GM18507 (cell line): ENCODE data around the gene YTHDC2.

ENCODE experiments used
- DNase-seq: peaks from one replicate; pipeline ENCODE4 v3.0.0; 2011; ENCODE audit warnings: low read depth; ENCODE audit not compliant: insufficient read length; ENCODE audit errors: extremely low spot score
- FAIRE-seq: peaks from 2 replicates; lab custom pipeline; 2011; peaks lifted over from hg19 to GRCh38; lab: Jason Lieb, UNC

Gene YTHDC2

GRCh38 chr5:113514289-113514635 is 768 bp downstream of the YTHDC2 start:
- DNase-seq (no peak), FAIRE-seq (no peak)

- no peak for FAIRE-seq
- no peak for DNase-seq
Observed at GRCh38 chr5:113518884-113519283, 5.4 kb downstream of the YTHDC2 start.

GRCh38 chr5:113519412-113519811 is 5.9 kb downstream of the YTHDC2 start:
- no peak for FAIRE-seq

GRCh38 chr5:113520429-113520828 is 6.9 kb downstream of the YTHDC2 start:
- FAIRE-seq (peak; percentile 75), DNase-seq (no peak)

More at GRCh38 chr5:113519412-113519811, 5.9 kb downstream of the YTHDC2 start:
- no peak for DNase-seq

- FAIRE-seq (no peak), DNase-seq (no peak)
Observed at GRCh38 chr5:113520899-113521298, 7.4 kb downstream of the YTHDC2 start.

GRCh38 chr5:113523168-113523567 is 9.7 kb downstream of the YTHDC2 start:
- DNase-seq (no peak), FAIRE-seq (peak; percentile 50)

- DNase-seq, result no peak
- FAIRE-seq, result peak; percentile 65
Observed at GRCh38 chr5:113524927-113525326, 11.4 kb downstream of the YTHDC2 start.

- no peak for FAIRE-seq
Observed at GRCh38 chr5:113526421-113526820, 12.9 kb downstream of the YTHDC2 start.

GRCh38 chr5:113527746-113528145 is 14.3 kb downstream of the YTHDC2 start:
- FAIRE-seq, result no peak
- DNase-seq, result no peak

More at GRCh38 chr5:113526421-113526820, 12.9 kb downstream of the YTHDC2 start:
- no peak for DNase-seq

GRCh38 chr5:113531481-113532159 is 18.1 kb downstream of the YTHDC2 start:
- DNase-seq, result no peak
- peak; percentile 35 for FAIRE-seq

- no peak for FAIRE-seq
Observed at GRCh38 chr5:113538313-113538712, 24.8 kb downstream of the YTHDC2 start.

GRCh38 chr5:113546703-113547183 is 33.2 kb downstream of the YTHDC2 start:
- DNase-seq, result no peak
- peak; percentile 49 for FAIRE-seq

More at GRCh38 chr5:113538313-113538712, 24.8 kb downstream of the YTHDC2 start:
- no peak for DNase-seq

GRCh38 chr5:113548396-113548795 is 34.9 kb downstream of the YTHDC2 start:
- FAIRE-seq (peak; percentile 12), DNase-seq (no peak)

- DNase-seq (no peak), FAIRE-seq (no peak)
Observed at GRCh38 chr5:113552137-113552536, 38.6 kb downstream of the YTHDC2 start.

- FAIRE-seq (no peak), DNase-seq (no peak)
Observed at GRCh38 chr5:113552620-113553019, 39.1 kb downstream of the YTHDC2 start.

GRCh38 chr5:113562828-113563400 is 49.4 kb downstream of the YTHDC2 start:
- no peak for FAIRE-seq
- DNase-seq, result no peak

- FAIRE-seq (no peak), DNase-seq (no peak)
Observed at GRCh38 chr5:113569396-113569795, 55.9 kb downstream of the YTHDC2 start.

- DNase-seq (no peak), FAIRE-seq (no peak)
Observed at GRCh38 chr5:113572716-113573115, 59.2 kb downstream of the YTHDC2 start.

GRCh38 chr5:113574417-113574816 is 60.9 kb downstream of the YTHDC2 start:
- no peak for FAIRE-seq
- no peak for DNase-seq

- DNase-seq (no peak), FAIRE-seq (no peak)
Observed at GRCh38 chr5:113575074-113575473, 61.6 kb downstream of the YTHDC2 start.

- FAIRE-seq (no peak), DNase-seq (no peak)
Observed at GRCh38 chr5:113578091-113578490, 64.6 kb downstream of the YTHDC2 start.
